ENCODE measurements around the gene IGSF23. TPM values are rescaled to one million over a fixed set of nuclear protein-coding genes. Genes with fewer than 3 reads are reported as not detected.
"Not testable (repeated sequence)": the region's sequence is repeated elsewhere in the genome, so short reads cannot be mapped to it uniquely, and the experiment has no call there.

IGSF23 gene
- total RNA-seq, 1 donor from 2014 or later, result 5.7 TPM

- no peak for DNase-seq (ENCODE audit: low read depth)
Observed at GRCh38 chr19:44611812-44612295, 1.5 kb upstream of the IGSF23 start.

GRCh38 chr19:44614313-44614712 is 950 bp downstream of the IGSF23 start:
- no peak for DNase-seq (ENCODE audit: low read depth)

GRCh38 chr19:44615863-44616247 is 2.5 kb downstream of the IGSF23 start:
- no peak for DNase-seq (ENCODE audit: low read depth)

GRCh38 chr19:44617110-44617880 is 3.9 kb downstream of the IGSF23 start:
- no peak for DNase-seq (ENCODE audit: low read depth)

GRCh38 chr19:44618640-44619357 is 5.4 kb downstream of the IGSF23 start:
- DNase-seq (ENCODE audit: low read depth), result no peak

GRCh38 chr19:44620667-44621066 is 7.3 kb downstream of the IGSF23 start:
- no peak for DNase-seq (ENCODE audit: low read depth)

- DNase-seq (ENCODE audit: low read depth), result no peak
Observed at GRCh38 chr19:44621367-44621766, 8.0 kb downstream of the IGSF23 start.

- peak; percentile 60 for DNase-seq (ENCODE audit: low read depth)
Observed at GRCh38 chr19:44623080-44623479, 9.7 kb downstream of the IGSF23 start.

- DNase-seq (ENCODE audit: low read depth), result peak; percentile 96
Observed at GRCh38 chr19:44623626-44624025, 10.3 kb downstream of the IGSF23 start.

GRCh38 chr19:44624840-44625354 is 11.5 kb downstream of the IGSF23 start:
- DNase-seq (ENCODE audit: low read depth), result peak; percentile 19

GRCh38 chr19:44625637-44626036 is 12.3 kb downstream of the IGSF23 start:
- peak; percentile 93 for DNase-seq (ENCODE audit: low read depth)

GRCh38 chr19:44626048-44626624 is 12.8 kb downstream of the IGSF23 start:
- peak; percentile 92 for DNase-seq (ENCODE audit: low read depth)

- DNase-seq (ENCODE audit: low read depth), result peak; percentile 52
Observed at GRCh38 chr19:44627631-44628030, 14.3 kb downstream of the IGSF23 start.

GRCh38 chr19:44628793-44629192 is 15.4 kb downstream of the IGSF23 start:
- DNase-seq (ENCODE audit: low read depth), result no peak

- not testable (repeated sequence) for DNase-seq (ENCODE audit: low read depth)
Observed at GRCh38 chr19:44631611-44632010, 18.2 kb downstream of the IGSF23 start.

GRCh38 chr19:44634058-44634457 is 20.7 kb downstream of the IGSF23 start:
- not testable (repeated sequence) for DNase-seq (ENCODE audit: low read depth)

- DNase-seq (ENCODE audit: low read depth), result no peak
Observed at GRCh38 chr19:44634785-44635184, 21.4 kb downstream of the IGSF23 start.

GRCh38 chr19:44635581-44636438 is 22.4 kb downstream of the IGSF23 start:
- DNase-seq (ENCODE audit: low read depth), result peak; percentile 77

GRCh38 chr19:44636439-44637389 is 23.4 kb downstream of the IGSF23 start:
- no peak for DNase-seq (ENCODE audit: low read depth)

- no peak for DNase-seq (ENCODE audit: low read depth)
Observed at GRCh38 chr19:44637390-44637764, 24.0 kb downstream of the IGSF23 start.
